Keratinocyte (primary cell): ENCODE data around the gene IGF1. TPM values are rescaled to one million over a fixed set of nuclear protein-coding genes. Genes with fewer than 3 reads are reported as not detected.

Source experiments
- DNase-seq: peaks from one replicate; pipeline ENCODE4 v3.0.0-alpha.2; 2011; ENCODE audit warnings: low read depth, missing footprints, low spot score
- FAIRE-seq: peaks from 2 replicates; lab custom pipeline; 2011; peaks lifted over from hg19 to GRCh38; lab: Jason Lieb, UNC
- H2AFZ ChIP-seq: 2 replicates; pipeline ENCODE4 v1.6.0; 2012; ENCODE audit warnings: low read length, control low read depth, inconsistent platforms; ENCODE audit not compliant: control insufficient read depth
- H3K27ac ChIP-seq: 2 replicates; pipeline ENCODE4 v1.5.1; 2011; ENCODE audit warnings: low read length; ENCODE audit not compliant: control insufficient read depth, insufficient read depth
- H3K27me3 ChIP-seq: 3 replicates; pipeline ENCODE4 v1.6.0; 2011; ENCODE audit warnings: low read length; ENCODE audit not compliant: control insufficient read depth, insufficient read depth; ENCODE audit errors: extremely low read depth
- H3K36me3 ChIP-seq, 2 experiments: 2 replicates in 1 of 2; 3 replicates in 1 of 2; pipeline ENCODE4 v1.5.1; 2011; ENCODE audit warnings: low read length in 2 of 2, mild to moderate bottlenecking in 1 of 2; ENCODE audit not compliant: control insufficient read depth in 2 of 2, insufficient read depth in 2 of 2; ENCODE audit errors: extremely low read depth in 1 of 2
- H3K4me1 ChIP-seq: 3 replicates; pipeline ENCODE4 v1.5.1; 2011; ENCODE audit warnings: low read length; ENCODE audit not compliant: control insufficient read depth, insufficient read depth; ENCODE audit errors: extremely low read depth
- H3K4me2 ChIP-seq: 3 replicates; pipeline ENCODE4 v1.6.0; 2011; ENCODE audit warnings: low read depth, low read length; ENCODE audit not compliant: control insufficient read depth, insufficient read depth; ENCODE audit errors: extremely low read depth
- H3K4me3 ChIP-seq, 3 experiments: fragments of 200-600 bp in 1 of 3; sonication (generic) in 1 of 3; 2 replicates in 2 of 3; 3 replicates in 1 of 3; pipeline ENCODE4 v1.5.1; 2011 to 2016; ENCODE audit warnings: low read length in 3 of 3, mild to moderate bottlenecking in 3 of 3, control low read depth in 2 of 3, inconsistent platforms in 1 of 3, low read depth in 1 of 3, mixed read lengths in 1 of 3, mixed run types in 1 of 3, moderate library complexity in 1 of 3; ENCODE audit not compliant: control insufficient read depth in 2 of 3, insufficient read depth in 2 of 3; ENCODE audit errors: extremely low read depth in 1 of 3
- H3K79me2 ChIP-seq: 2 replicates; pipeline ENCODE4 v1.6.0; 2012; ENCODE audit warnings: low read length; ENCODE audit not compliant: control insufficient read depth, insufficient read depth
- H3K9ac ChIP-seq: 3 replicates; pipeline ENCODE4 v1.6.0; 2011; ENCODE audit warnings: low read length; ENCODE audit not compliant: control insufficient read depth, insufficient read depth; ENCODE audit errors: extremely low read depth
- H3K9me1 ChIP-seq: 3 replicates; pipeline ENCODE4 v1.6.0; 2011; ENCODE audit warnings: low read length; ENCODE audit not compliant: control insufficient read depth, insufficient read depth; ENCODE audit errors: extremely low read depth
- H3K9me3 ChIP-seq: 2 replicates; pipeline ENCODE4 v1.5.1; 2012; ENCODE audit warnings: low read depth, low read length; ENCODE audit not compliant: control insufficient read depth
- H4K20me1 ChIP-seq: 3 replicates; pipeline ENCODE4 v1.6.0; 2011; ENCODE audit warnings: low read length; ENCODE audit not compliant: control insufficient read depth, insufficient read depth; ENCODE audit errors: extremely low read depth
- EZH2 ChIP-seq: IDR thresholded peaks from one replicate; pipeline ENCODE4 v1.6.1; 2012; ENCODE audit warnings: inconsistent platforms, mild to moderate bottlenecking, low read length, moderate library complexity
- dilution Hi-C: fragments of 300-500 bp; cut with MboI; formaldehyde crosslinking; loops from one replicate; pipeline ENCODE4 v1.7.0; 2020; ENCODE audit warnings: low sequenced_read_pairs; ENCODE audit not compliant: extremely low pct_ligation_motif_present
- polyA plus RNA-seq, 5 experiments: library from polyadenylated mRNA; depleted of rRNA in 3 of 5; stranded (reverse) in 3 of 5; stranded (forward) in 1 of 5; unstranded in 1 of 5; fragments of >200 nt; gene quantifications; 1 replicate in 1 of 5; 2 replicates in 3 of 5; 3 replicates in 1 of 5; pipeline versions ENCODE4 v1.2.1 to v1.2.3, GENCODE V29; 2011 to 2012; ENCODE audit warnings: missing spikeins in 2 of 5, low read depth in 1 of 5, low replicate concordance in 1 of 5
- TF ChIP-seq, protein P1 (sequence below), 3 experiments: IDR thresholded peaks in 1 of 3; conservative IDR thresholded peaks in 1 of 3; optimal IDR thresholded peaks in 1 of 3; 2 replicates in 2 of 3; 3 replicates in 1 of 3; pipeline versions ENCODE3 to v1.5.1; 2011; ENCODE audit warnings: low read length in 3 of 3, mild to moderate bottlenecking in 3 of 3, moderate library complexity in 2 of 3, control low read depth in 1 of 3, inconsistent platforms in 1 of 3; ENCODE audit not compliant: insufficient read depth in 2 of 3; ENCODE audit errors: extremely low read depth in 1 of 3

IGF1 gene
- polyA plus RNA-seq, 1 donor (not counting 4 experiments of a cell fraction or from before 2014, with no cell fraction given) = not detected

DNA sequence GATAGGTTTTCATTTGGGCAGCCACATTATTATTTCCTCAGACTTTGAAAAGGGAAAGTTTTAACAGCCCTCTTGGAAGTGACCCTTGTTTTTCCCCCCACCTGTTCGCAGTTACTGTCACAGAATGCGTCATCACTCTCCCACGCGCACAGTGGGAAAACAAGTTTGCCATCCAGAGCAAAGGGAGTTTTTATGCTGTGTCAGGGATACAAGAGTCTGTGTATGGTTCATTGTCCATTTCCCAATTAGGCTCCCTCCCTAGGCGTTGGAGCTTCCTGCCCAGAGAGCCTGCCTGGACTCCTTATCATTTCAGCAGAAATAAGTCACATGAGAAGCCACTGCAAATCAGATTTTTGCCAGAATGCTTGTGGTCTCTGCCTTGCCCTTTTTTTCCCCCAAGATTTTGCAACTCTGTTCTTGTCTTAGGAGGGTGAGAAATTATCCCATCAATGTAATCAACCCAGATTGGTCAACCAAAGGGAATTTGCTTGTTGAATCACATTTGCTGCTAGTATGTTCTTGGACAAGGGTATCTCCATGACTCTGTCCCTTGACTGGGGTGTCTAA is 104.1 kb downstream of the IGF1 start:
- FAIRE-seq (no peak), DNase-seq (no peak)
- H3K9me1 ChIP-seq = no peaks in the 10 kb centered on the region
- no peaks in the 10 kb centered on the region for H3K36me3 ChIP-seq
- no peaks in the 10 kb centered on the region for H3K27me3 ChIP-seq
- no peaks in the 10 kb centered on the region for H4K20me1 ChIP-seq
- H3K79me2 ChIP-seq = no peaks in the 10 kb centered on the region
- no peak overlapping the region for H3K9ac ChIP-seq
- H2AFZ ChIP-seq = no peak overlapping the region
- no peak for TF ChIP-seq EZH2
- TF ChIP-seq, protein P1, sequence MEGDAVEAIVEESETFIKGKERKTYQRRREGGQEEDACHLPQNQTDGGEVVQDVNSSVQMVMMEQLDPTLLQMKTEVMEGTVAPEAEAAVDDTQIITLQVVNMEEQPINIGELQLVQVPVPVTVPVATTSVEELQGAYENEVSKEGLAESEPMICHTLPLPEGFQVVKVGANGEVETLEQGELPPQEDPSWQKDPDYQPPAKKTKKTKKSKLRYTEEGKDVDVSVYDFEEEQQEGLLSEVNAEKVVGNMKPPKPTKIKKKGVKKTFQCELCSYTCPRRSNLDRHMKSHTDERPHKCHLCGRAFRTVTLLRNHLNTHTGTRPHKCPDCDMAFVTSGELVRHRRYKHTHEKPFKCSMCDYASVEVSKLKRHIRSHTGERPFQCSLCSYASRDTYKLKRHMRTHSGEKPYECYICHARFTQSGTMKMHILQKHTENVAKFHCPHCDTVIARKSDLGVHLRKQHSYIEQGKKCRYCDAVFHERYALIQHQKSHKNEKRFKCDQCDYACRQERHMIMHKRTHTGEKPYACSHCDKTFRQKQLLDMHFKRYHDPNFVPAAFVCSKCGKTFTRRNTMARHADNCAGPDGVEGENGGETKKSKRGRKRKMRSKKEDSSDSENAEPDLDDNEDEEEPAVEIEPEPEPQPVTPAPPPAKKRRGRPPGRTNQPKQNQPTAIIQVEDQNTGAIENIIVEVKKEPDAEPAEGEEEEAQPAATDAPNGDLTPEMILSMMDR (optimal IDR thresholded peaks at IDR 0.05 in 1 of 3, IDR thresholded peaks at IDR 0.05 in 1 of 3, conservative IDR thresholded peaks at IDR 0.05 in 1 of 3; ENCODE audit: extremely low read depth in 1 of 3, insufficient read depth in 2 of 3, low read length in 3 of 3) = no peak
- H3K27ac ChIP-seq = no peak overlapping the region
- no peaks in the 10 kb centered on the region for H3K4me1 ChIP-seq
- H3K4me3 ChIP-seq = no peak overlapping the region
- dilution Hi-C loops = no loop called here
- no peak overlapping the region for H3K4me2 ChIP-seq
- no peaks in the 10 kb centered on the region for H3K9me3 ChIP-seq

DNA sequence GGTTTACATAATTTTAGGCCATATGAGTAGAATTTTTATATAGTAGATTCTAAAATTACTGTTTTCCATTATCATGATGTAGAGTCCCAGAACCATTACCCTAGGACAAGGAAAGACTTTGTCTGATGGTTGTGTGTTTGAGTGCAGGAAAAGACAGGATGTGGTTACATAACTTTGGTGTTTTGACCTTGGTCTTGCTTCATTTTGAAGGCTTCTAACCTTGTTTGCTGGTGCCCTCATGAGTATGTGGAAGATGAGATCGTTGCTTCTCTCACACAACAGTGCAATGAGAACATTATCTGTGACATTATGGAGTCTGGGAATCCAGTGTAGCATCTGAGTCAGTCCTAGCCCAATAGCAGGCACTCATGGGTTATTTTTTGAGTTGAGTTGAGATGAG is 106.2 kb downstream of the IGF1 start:
- Histone ChIP-seq H3K79me2 (no peaks in the 10 kb centered on the region), H3K9me3 (no peaks in the 10 kb centered on the region), H3K36me3 (no peaks in the 10 kb centered on the region), H3K4me3 (no peak overlapping the region), H3K4me2 (no peak overlapping the region), H3K27me3 (no peaks in the 10 kb centered on the region), H3K4me1 (no peaks in the 10 kb centered on the region), H3K9ac (no peak overlapping the region), H3K27ac (no peak overlapping the region), H4K20me1 (no peaks in the 10 kb centered on the region), H3K9me1 (no peaks in the 10 kb centered on the region), H2AFZ (no peak overlapping the region)
- TF ChIP-seq, protein P1 (optimal IDR thresholded peaks at IDR 0.05 in 1 of 3, IDR thresholded peaks at IDR 0.05 in 1 of 3, conservative IDR thresholded peaks at IDR 0.05 in 1 of 3; ENCODE audit: extremely low read depth in 1 of 3, insufficient read depth in 2 of 3, low read length in 3 of 3) = no peak
- TF ChIP-seq EZH2 = no peak
- dilution Hi-C loops = no loop called here
- no peak for FAIRE-seq
- DNase-seq = no peak
